Measurements from ENCODE around the gene FREY1. TPM values are rescaled to one million over a fixed set of nuclear protein-coding genes. Genes with fewer than 3 reads are reported as not detected.

The FREY1 gene
- total and polyA plus RNA-seq, 2 of the 13 experiments (the other 11 are each of a cell fraction or from before 2014, with no cell fraction given): 0.44 to 0.73 TPM

- TF ChIP-seq ETS1 (CRISPR knock-in tag; IDR thresholded peaks at IDR 0.05) (no peak), ZNF550 (CRISPR knock-in tag; IDR thresholded peaks at IDR 0.05; ENCODE audit: borderline replicate concordance) (no peak), BRD4 (CRISPR knock-in tag; IDR thresholded peaks at IDR 0.05) (no peak), NRL (CRISPR knock-in tag; IDR thresholded peaks at IDR 0.05; ENCODE audit: borderline replicate concordance) (peak; percentile 77; the same call in 1 of the 2 replicates), TEAD2 (CRISPR knock-in tag; IDR thresholded peaks at IDR 0.05) (no peak), ATAD3A (CRISPR knock-in tag; IDR thresholded peaks at IDR 0.05) (no peak), E2F1 (CRISPR knock-in tag; IDR thresholded peaks at IDR 0.05) (peak; percentile 50; the same call in 1 of the 2 replicates), ZNF264 (CRISPR knock-in tag; IDR thresholded peaks at IDR 0.05) (0 out of 2 replicates have a peak, but pooled peaks have one; percentile 38), EEA1 (CRISPR knock-in tag; IDR thresholded peaks at IDR 0.05; ENCODE audit: borderline replicate concordance) (no peak), YY1 (IDR thresholded peaks at IDR 0.05; ENCODE audit: insufficient read depth, insufficient replicate concordance, low read depth, low read length) (peak; percentile 63), ZNF407 (CRISPR knock-in tag; IDR thresholded peaks at IDR 0.05; ENCODE audit: not compliant biosample characterization) (no peak), ATF2 (CRISPR knock-in tag; IDR thresholded peaks at IDR 0.05) (peak; percentile 52; the same call in 1 of the 2 replicates), NKX3-1 (CRISPR knock-in tag; IDR thresholded peaks at IDR 0.05) (no peak), NONO (IDR thresholded peaks at IDR 0.05) (no peak), NONO (CRISPR knock-in tag; conservative IDR thresholded peaks at IDR 0.05) (peak; percentile 47; the same call in 1 of the 2 replicates), SP2 (CRISPR knock-in tag; IDR thresholded peaks at IDR 0.05) (peak; percentile 94)
Observed at GRCh38 chr11:45917623-45918330, 10.7 kb upstream of the FREY1 start, which contains the start of gene PEX16 (continued).
